Panc1 (cell line): Measurements from ENCODE around the gene CAPN15. TPM values are rescaled to one million over a fixed set of nuclear protein-coding genes. Genes with fewer than 3 reads are reported as not detected.

Experiments used
- ATAC-seq: fragments of 200-7000 bp; cut with Tn5 transposase; 2 replicates; pipeline ENCODE4 v1.9.1; 2020; ENCODE audit warnings: mild to moderate bottlenecking, moderate library complexity
- BruUV-seq: library from RNA; stranded (reverse); fragments of 400-500 nt; replicated peaks from 2 replicates; lab custom pipeline; 2021; lab: Mats Ljungman, UMichigan
- CTCF ChIA-PET: fragments of 300-600 bp; sonication (Branson Sonifier 250); formaldehyde crosslinking; loops from one replicate; lab custom pipeline; 2022; ENCODE audit warnings: antibody characterized with exemption; lab: Charles Lee
- POLR2A ChIA-PET: fragments of 300-600 bp; sonication (Branson Sonifier 250); formaldehyde crosslinking; loops from one replicate; lab custom pipeline; 2022; ENCODE audit warnings: antibody characterized with exemption; lab: Charles Lee
- DNase-seq: peaks from one replicate; pipeline ENCODE4 v3.0.0-alpha.2; 2010; ENCODE audit warnings: low read depth, low spot score
- H3K27ac ChIP-seq: 2 replicates; pipeline ENCODE4 v1.5.1; 2011; ENCODE audit warnings: mild to moderate bottlenecking, low read length, inconsistent platforms
- H3K27me3 ChIP-seq: fragments of 200-500 bp; sonication (Bioruptor generic); 2 replicates; pipeline ENCODE4 v1.6.0; 2014; ENCODE audit warnings: low read length, inconsistent platforms; ENCODE audit not compliant: control insufficient read depth, insufficient read depth
- H3K36me3 ChIP-seq: fragments of 200-500 bp; sonication (Bioruptor generic); 2 replicates; pipeline ENCODE4 v1.5.1; 2014; ENCODE audit warnings: inconsistent platforms, mild to moderate bottlenecking, low read length, moderate library complexity; ENCODE audit not compliant: control insufficient read depth, insufficient read depth
- H3K4me1 ChIP-seq: 2 replicates; pipeline ENCODE4 v1.5.1; 2011; ENCODE audit warnings: inconsistent platforms, mild to moderate bottlenecking, low read length, moderate library complexity; ENCODE audit not compliant: control insufficient read depth, insufficient read depth
- H3K4me3 ChIP-seq, 2 experiments: 2 replicates each; pipeline ENCODE4 v1.5.1; 2011 to 2012; ENCODE audit warnings: low read depth in 2 of 2, low read length in 2 of 2, mild to moderate bottlenecking in 2 of 2, inconsistent platforms in 1 of 2, moderate library complexity in 1 of 2
- H3K9me3 ChIP-seq: fragments of 200-500 bp; sonication (Bioruptor generic); 2 replicates; pipeline ENCODE4 v1.5.1; 2014; ENCODE audit warnings: low read depth, mild to moderate bottlenecking, inconsistent platforms, low read length, moderate library complexity; ENCODE audit not compliant: control insufficient read depth, insufficient read depth
- POLR2AphosphoS5 ChIP-seq: IDR thresholded peaks from 2 replicates; pipeline ENCODE4 v1.6.1; 2012; ENCODE audit warnings: mild to moderate bottlenecking, low read depth, low read length, moderate library complexity
- SIN3A ChIP-seq: IDR thresholded peaks from 2 replicates; pipeline ENCODE4 v1.6.1; 2012; ENCODE audit warnings: low read depth, mild to moderate bottlenecking, low read length, moderate library complexity, borderline replicate concordance; ENCODE audit not compliant: insufficient read depth
- TCF7L2 ChIP-seq: IDR thresholded peaks from 2 replicates; pipeline ENCODE4 v1.6.1; 2011; ENCODE audit warnings: mild to moderate bottlenecking, low read depth, low read length, inconsistent platforms
- in situ Hi-C: cut with HindIII; loops from 2 replicates; pipeline ENCODE4 v1.10.0; 2016; ENCODE audit warnings: low sequenced_read_pairs, low pct_unique_long_range_greater_than_20kb
- intact Hi-C: fragments of 100-400 bp; cut with micrococcal nuclease; formaldehyde crosslinking; loops from one replicate; pipeline ENCODE4 v1.10.0; 2022; ENCODE audit not compliant: unreplicated experiment
- total RNA-seq: library from RNA; stranded (reverse); gene quantifications from one replicate; pipeline ENCODE4 v1.2.1, GENCODE V29; 2021; ENCODE audit not compliant: unreplicated experiment
- TF ChIP-seq, protein P1 (sequence below), 2 experiments: IDR thresholded peaks; 2 replicates each; pipeline ENCODE4 v1.6.1; 2011 to 2012; ENCODE audit warnings: low read depth in 2 of 2, control low read depth in 1 of 2, low read length in 1 of 2, mild to moderate bottlenecking in 1 of 2, moderate library complexity in 1 of 2; ENCODE audit not compliant: insufficient read depth in 1 of 2
- TF ChIP-seq, protein P2 (sequence below): fragments of 450-650 bp; IDR thresholded peaks from 2 replicates; pipeline ENCODE4 v1.5.1; 2017; ENCODE audit warnings: mild to moderate bottlenecking

The CAPN15 gene
- total RNA-seq, 1 experiment from 2014 or later: 78.5 TPM

DNA sequence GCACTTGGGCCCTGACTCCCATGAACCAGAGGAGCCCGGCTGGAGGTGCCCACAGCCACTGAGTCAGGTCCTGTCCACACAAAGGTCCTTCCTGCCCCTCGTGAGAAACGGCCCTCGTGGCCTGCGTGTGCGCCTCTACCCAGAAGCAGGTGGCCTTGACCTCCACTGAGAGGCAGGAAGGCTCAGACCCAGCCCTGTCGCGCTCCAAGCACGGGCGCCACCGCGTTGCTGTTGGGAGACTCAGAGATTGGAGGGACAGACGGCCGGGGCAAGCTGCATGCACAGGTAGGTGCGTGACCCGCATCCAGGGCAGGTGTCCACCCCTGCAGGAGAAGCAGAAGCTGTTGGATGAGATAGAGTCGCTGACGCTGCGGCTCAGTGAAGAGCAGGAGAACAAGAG is 8.1 kb upstream of the CAPN15 start:
- no peaks in the 10 kb centered on the region for H3K27me3 ChIP-seq
- DNase-seq: no peak
- intact Hi-C loops (no loop called here), in situ Hi-C loops (no loop called here)
- ATAC-seq: no peak
- no peaks in the 10 kb centered on the region for H3K9me3 ChIP-seq
- CTCF ChIA-PET: interaction anchor here (0.6 kb wide), 1 partner anchor 127 kb away, joined by 4 read pairs; no protein-coding TSS in a partner anchor
- H3K27ac ChIP-seq: no peak overlapping the region
- no peaks in the 10 kb centered on the region for H3K36me3 ChIP-seq
- BruUV-seq: no TSS peak
- H3K4me1 ChIP-seq: peaks cover 7% of the 10 kb centered on the region; the same call in 1 of the 2 replicates
- TF ChIP-seq POLR2AphosphoS5 (0 out of 2 replicates have a peak, but pooled peaks have one; percentile 32), SIN3A (no peak)
- POLR2A ChIA-PET: no interaction called here
- no peak overlapping the region for H3K4me3 ChIP-seq

DNA sequence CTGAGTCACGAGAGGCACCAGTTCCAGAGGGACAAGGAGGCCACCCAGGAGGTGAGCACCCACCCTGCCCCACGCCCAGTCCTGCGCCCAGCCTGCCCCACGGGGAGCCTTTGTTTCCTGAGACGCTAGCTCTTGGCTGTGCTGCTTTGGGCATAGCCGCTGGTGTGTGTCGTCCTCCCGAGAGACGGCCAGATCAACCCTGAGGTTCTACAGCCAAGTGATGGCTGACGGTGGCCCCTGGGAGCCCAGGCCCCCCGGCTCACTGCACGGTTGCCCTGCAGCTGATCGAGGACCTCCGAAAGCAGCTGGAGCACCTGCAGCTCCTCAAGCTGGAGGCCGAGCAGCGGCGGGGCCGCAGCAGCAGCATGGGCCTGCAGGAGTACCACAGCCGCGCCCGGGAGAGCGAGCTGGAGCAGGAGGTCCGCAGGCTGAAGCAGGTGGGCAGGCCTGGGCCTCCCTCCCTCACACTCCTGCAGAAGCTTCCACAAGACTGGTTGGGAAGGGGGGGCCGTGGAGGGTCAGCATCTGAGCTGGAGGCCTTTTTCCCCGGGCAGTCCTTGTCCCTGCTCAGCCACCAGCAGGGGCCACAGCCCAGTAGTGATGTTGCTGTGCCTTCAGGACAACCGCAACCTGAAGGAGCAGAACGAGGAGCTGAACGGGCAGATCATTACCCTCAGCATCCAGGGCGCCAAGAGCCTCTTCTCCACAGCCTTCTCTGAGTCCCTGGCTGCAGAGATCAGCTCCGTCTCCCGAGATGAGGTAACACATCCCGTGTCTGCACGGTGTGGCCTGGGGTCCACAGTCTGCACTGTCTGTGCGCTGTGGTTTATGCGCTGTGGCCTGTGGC is 7.4 kb upstream of the CAPN15 start:
- POLR2A ChIA-PET: no interaction called here
- ATAC-seq (no peak), DNase-seq (no peak)
- Histone ChIP-seq H3K27ac (no peak overlapping the region), H3K36me3 (no peaks in the 10 kb centered on the region), H3K4me1 (peaks cover 12% of the 10 kb centered on the region), H3K9me3 (no peaks in the 10 kb centered on the region), H3K4me3 (no peak overlapping the region), H3K27me3 (no peaks in the 10 kb centered on the region)
- intact Hi-C loops: no loop called here
- CTCF ChIA-PET: interaction anchor here (0.6 kb wide), 1 partner anchor 128 kb away, joined by 4 read pairs; no protein-coding TSS in a partner anchor
- no TSS peak for BruUV-seq
- in situ Hi-C loops: no loop called here
- TF ChIP-seq SIN3A (no peak), TCF7L2 (no peak), POLR2AphosphoS5 (no peak)
- TF ChIP-seq, protein P1, sequence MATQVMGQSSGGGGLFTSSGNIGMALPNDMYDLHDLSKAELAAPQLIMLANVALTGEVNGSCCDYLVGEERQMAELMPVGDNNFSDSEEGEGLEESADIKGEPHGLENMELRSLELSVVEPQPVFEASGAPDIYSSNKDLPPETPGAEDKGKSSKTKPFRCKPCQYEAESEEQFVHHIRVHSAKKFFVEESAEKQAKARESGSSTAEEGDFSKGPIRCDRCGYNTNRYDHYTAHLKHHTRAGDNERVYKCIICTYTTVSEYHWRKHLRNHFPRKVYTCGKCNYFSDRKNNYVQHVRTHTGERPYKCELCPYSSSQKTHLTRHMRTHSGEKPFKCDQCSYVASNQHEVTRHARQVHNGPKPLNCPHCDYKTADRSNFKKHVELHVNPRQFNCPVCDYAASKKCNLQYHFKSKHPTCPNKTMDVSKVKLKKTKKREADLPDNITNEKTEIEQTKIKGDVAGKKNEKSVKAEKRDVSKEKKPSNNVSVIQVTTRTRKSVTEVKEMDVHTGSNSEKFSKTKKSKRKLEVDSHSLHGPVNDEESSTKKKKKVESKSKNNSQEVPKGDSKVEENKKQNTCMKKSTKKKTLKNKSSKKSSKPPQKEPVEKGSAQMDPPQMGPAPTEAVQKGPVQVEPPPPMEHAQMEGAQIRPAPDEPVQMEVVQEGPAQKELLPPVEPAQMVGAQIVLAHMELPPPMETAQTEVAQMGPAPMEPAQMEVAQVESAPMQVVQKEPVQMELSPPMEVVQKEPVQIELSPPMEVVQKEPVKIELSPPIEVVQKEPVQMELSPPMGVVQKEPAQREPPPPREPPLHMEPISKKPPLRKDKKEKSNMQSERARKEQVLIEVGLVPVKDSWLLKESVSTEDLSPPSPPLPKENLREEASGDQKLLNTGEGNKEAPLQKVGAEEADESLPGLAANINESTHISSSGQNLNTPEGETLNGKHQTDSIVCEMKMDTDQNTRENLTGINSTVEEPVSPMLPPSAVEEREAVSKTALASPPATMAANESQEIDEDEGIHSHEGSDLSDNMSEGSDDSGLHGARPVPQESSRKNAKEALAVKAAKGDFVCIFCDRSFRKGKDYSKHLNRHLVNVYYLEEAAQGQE (IDR thresholded peaks at IDR 0.05; ENCODE audit: insufficient read depth in 1 of 2, low read depth in 2 of 2, low read length in 1 of 2): no peak
- TF ChIP-seq, protein P2, sequence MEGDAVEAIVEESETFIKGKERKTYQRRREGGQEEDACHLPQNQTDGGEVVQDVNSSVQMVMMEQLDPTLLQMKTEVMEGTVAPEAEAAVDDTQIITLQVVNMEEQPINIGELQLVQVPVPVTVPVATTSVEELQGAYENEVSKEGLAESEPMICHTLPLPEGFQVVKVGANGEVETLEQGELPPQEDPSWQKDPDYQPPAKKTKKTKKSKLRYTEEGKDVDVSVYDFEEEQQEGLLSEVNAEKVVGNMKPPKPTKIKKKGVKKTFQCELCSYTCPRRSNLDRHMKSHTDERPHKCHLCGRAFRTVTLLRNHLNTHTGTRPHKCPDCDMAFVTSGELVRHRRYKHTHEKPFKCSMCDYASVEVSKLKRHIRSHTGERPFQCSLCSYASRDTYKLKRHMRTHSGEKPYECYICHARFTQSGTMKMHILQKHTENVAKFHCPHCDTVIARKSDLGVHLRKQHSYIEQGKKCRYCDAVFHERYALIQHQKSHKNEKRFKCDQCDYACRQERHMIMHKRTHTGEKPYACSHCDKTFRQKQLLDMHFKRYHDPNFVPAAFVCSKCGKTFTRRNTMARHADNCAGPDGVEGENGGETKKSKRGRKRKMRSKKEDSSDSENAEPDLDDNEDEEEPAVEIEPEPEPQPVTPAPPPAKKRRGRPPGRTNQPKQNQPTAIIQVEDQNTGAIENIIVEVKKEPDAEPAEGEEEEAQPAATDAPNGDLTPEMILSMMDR: no peak

DNA sequence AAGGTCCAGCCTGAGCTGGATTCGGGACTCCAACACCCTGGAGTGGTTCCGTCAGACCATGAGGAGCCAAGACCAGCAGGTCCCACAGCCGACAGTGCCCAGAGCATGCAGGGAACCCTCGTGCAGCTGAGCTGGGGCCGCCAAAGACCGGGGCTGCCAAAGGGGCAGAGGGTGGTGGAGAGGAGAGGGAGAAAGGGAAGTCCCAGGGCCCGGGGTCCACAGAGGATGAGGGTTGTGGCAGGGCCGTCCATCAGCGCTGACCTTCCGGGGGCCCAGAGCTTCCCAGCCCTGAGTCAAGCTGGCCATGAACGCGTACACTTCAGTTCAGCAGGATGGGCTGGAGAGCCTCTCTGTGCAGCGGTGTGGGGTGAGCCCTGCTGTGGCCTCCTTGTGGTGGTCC is 6.7 kb upstream of the CAPN15 start:
- Histone ChIP-seq H3K27me3 (no peaks in the 10 kb centered on the region), H3K4me3 (no peak overlapping the region), H3K36me3 (no peaks in the 10 kb centered on the region), H3K4me1 (peaks cover 20% of the 10 kb centered on the region), H3K27ac (no peak overlapping the region), H3K9me3 (no peaks in the 10 kb centered on the region)
- ATAC-seq (no peak), DNase-seq (no peak)
- TSS peak; percentile 86 for BruUV-seq
- ChIA-PET POLR2A (no interaction called here), CTCF (no interaction called here)
- intact Hi-C loops (no loop called here), in situ Hi-C loops (no loop called here)
- TF ChIP-seq POLR2AphosphoS5: no peak; the same call in 1 of the 2 replicates
- TF ChIP-seq, protein P2: no peak
- no peak for TF ChIP-seq SIN3A
- TF ChIP-seq, protein P1 (IDR thresholded peaks at IDR 0.05; ENCODE audit: insufficient read depth in 1 of 2, low read depth in 2 of 2, low read length in 1 of 2): no peak
- TF ChIP-seq TCF7L2: no peak
